ENCODE data around the gene CPT2. TPM values are rescaled to one million over a fixed set of nuclear protein-coding genes. Genes with fewer than 3 reads are reported as not detected.
A peak's percentile ranks its signal among the peaks of the same experiment; 100 is the strongest.
"Not testable (repeated sequence)": the region's sequence is repeated elsewhere in the genome, so short reads cannot be mapped to it uniquely, and the experiment has no call there.

The CPT2 gene
- total RNA-seq, 1 experiment from 2014 or later, result 23.8 TPM

DNA sequence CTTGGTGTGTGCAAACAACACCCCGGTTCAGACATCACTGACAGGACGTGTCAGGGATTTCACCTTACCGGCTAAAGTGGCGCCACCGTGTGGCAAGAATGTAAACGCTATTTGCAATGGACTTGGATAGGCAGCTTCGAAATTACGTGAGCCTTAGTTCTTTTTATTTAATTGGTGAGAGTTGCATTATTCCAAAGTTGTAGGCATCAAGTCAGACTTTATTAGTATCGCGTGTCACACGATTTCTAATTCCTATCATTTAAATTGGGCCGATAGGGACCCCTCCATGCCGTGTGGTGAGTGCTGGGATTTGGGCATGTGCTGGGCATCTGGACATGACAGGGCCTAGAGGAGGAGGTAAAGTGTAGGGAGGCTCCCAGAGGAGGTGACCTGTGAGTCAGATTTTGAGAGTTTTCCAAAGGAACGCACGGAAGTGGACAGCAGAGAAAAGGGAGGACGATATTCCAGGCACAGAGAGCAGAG, 14.5 kb upstream of the CPT2 start:
- peak; percentile 64 for DNase-seq (ENCODE audit: low read depth)

DNA sequence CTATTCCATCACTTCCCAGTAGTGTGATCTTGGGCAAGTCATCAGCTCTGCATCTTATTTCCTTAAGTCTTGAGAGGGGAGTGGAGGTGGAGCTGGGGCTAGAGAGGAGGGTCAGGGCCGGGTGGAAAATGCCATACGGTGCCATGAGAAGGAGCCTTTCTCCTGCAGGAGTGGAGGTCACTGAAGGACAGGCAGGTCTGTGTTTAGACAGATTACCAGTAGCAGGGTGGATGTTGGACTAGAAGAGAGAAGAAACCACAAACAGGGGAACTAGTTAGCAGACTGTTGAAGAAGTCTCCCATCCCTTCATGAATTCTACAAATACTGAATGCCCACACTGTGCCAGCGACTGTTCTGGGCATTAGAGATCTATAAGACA, 13.9 kb upstream of the CPT2 start:
- no peak for DNase-seq (ENCODE audit: low read depth)

DNA sequence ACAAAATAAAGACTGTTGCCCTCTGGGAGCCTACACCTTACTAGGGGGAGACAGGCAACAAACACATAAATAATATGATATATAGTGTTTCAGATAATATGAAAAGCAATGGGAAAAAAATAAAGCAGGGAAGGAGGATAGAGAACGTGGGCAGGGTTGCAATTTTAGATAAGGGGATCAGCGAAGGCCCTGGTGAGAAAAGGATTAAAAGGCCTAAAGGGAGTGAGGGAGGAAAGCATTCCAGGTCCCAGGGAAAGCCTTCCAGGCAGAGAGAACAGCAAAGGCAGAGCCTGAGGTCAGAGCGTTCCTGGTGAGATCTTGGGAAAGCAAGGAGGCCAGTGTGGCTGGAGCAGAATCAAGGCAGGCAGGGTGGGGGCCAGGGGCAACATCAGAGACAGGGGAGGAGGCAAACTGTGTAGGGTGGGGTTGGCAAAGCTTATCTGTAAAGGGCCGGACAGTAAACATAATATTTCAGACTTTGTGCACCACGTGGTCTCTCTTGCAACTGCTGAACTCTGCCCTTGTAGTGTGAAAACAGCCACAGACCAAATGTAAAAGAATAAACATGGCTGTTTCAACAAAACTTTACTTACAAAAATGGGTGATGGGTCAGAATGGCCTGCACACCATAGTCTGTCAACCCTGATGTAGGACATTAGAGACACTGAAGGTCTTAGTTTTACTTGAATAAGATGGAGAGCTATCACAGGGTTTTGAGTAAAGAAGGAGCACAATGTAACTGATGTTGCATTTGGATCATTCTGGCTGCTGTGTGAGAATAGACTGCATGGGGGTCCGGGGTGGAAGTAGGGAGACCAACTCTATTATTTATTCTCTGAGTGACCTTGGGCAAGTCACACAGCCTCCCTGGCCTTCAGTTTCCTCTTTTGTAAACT, 13.3 kb upstream of the CPT2 start:
- DNase-seq (ENCODE audit: low read depth), result no peak

DNA sequence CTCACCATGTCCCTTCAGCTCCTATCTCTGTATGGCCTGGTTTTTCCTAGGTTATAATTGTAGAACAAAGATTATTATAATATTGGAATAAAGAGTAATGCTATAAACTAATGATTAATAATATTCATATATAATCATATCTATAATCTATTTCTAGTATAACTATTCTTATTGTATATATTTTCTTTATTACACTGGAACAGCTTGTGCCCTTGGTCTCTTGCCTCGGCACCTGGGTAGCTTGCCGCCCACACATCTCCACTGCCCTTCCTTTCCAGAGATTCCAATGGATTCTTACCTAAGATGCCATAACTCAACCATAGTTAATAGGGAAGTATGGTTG, 10.7 kb upstream of the CPT2 start:
- not testable (repeated sequence) for DNase-seq (ENCODE audit: low read depth)

DNA sequence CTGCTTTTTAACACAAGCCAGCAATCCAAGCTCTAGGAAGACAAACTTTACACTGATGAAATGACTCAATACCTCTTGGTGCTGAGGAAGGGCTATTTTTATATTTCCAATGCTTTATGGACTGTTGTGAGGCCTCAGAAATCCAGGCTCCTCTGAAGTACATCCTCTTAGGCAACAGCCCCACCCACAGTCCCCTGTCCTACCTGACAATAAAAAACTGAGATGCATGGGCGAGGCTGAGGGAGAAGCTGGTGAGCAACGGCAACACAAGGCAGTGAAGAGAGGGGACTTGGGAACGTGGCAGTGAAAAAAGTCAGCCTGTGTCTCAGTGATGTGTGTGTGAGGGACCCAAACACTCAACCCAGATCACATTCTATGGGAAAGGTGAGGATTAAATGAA, 10.1 kb upstream of the CPT2 start:
- DNase-seq (ENCODE audit: low read depth), result no peak

DNA sequence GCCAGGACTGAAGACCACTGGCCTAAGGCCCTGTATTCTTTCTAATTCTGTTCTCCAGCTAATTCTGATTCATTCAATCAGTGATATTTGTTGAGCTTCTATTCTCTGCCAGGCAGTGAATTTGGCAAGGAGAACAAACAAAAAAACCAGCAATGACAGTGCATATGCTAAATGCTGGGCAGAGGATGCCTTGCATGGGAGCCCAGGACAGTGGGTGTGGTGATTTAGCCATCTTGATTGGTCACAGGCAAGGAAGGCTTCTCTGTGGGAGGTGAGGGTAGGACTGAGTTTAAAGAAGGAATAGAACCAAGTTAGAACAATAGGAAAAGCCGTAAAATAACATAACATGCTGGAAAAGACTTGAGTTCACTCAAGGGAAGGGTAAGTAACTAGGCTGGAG, 9.2 kb upstream of the CPT2 start:
- DNase-seq (ENCODE audit: low read depth), result no peak

DNA sequence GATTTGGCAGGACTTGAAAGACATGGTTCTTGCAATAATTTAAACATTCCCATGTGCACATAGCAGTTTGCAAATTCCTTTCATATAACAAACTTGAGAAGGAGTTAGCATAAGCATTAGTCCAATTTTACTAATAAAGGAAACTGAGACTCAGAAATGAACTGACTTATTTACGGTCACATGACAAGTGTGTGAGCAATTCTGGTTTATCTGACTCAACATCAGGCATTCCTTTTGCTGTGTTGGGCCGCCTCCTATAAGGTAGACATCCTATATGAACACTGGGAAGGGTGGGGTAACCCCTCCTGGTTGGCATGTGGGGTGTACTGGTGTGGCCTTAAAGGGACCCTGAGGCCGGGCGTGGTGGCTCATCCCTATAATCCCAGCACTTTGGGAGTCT, 8.5 kb upstream of the CPT2 start:
- DNase-seq (ENCODE audit: low read depth), result no peak

DNA sequence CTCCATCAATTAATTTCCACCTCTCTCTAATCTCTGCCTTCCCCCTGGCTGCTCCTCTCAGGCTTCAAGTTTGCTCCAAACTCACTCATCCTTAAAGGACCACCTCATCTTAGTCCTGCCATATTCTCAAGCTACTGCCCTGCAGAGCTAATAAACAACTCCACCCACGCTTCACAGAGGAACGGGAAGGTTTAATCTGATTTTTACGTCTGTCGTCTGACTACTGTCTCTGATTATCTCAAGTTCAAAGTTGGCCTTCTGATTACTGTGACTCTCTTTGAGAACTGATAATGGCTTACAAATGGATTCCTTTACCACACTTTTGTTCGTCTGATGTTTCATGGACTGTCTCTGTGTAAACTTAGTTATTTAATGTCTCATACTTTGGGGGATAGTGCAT, 7.6 kb upstream of the CPT2 start:
- no peak for DNase-seq (ENCODE audit: low read depth)

DNA sequence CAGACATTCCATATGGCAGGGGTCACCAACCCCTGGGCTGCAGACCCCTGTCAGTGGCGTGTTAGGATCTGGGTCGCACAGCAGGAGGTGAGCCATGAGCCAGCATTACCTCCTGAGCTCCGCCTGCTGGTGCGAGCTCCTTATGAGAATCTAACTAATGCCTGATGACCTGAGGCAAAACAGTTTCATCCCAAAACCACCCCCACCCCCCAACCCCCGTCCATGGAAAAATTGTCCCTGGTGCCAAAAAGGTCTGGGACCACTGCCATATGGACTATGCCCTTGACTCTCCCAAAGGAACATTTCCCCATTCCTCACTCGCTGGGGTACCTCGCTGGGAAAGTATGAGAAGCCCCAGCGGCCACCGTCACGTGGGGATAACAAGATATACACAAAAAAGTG, 6.4 kb upstream of the CPT2 start:
- no peak for DNase-seq (ENCODE audit: low read depth)

DNA sequence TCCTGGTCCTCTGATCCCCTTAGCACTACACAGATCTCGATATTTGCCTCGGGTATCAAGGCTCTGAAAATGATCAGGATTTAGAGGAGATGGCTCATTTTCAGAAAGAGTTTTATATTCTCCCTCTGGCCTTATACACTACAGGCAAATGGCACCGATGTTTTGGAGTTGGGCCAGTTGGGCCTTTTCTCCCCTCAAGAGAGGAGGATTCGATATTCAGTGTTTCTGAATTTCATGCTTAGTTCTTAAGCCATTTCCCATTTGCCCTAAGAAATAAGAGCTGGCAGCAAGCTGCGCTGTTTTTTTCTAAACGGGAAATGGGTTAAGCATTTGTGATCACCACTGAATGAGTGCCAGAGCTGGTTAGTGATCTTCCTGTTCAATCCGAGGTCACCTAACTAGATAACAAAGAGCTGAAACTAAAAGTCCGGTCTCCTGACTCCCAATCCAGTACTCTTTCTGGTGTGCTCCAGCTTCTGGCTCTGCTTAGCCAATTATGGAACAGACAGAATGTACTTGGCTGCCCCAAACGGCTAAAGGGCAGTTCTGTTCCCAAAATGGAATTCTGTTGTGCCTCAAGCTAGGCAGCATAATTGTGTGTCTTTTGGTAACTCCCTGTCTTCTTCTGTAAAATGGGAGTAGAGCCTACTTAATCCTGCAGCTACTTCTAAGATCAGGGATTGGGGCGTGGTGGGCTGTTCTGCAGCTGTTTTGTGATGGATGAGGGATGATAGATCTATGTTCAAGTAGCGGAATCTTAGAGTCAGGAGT, 1.2 kb upstream of the CPT2 start:
- no peak for DNase-seq (ENCODE audit: low read depth)

DNA sequence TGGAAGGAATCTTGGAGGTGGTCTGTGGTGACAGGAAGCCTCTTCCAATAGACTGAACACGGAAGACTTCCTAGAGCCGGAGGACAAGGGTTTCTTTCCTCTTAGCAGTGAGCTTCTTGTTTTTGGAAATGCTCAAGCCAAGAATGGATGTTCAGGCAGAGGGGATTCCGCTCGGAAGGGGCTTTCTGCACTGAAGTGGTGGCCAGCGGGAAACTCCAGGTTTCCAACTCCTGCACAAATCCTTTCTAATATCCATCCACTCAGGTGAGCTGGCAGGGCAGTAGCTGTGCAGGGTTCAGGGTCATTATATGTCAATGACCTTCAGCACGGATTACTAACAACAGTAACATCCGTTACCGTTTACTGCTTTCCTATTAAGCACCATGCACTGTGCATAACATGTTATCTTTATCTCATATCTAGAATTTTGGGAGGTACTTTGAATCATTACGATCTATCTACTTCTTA, 573 bp upstream of the CPT2 start:
- no peak for DNase-seq (ENCODE audit: low read depth)

DNA sequence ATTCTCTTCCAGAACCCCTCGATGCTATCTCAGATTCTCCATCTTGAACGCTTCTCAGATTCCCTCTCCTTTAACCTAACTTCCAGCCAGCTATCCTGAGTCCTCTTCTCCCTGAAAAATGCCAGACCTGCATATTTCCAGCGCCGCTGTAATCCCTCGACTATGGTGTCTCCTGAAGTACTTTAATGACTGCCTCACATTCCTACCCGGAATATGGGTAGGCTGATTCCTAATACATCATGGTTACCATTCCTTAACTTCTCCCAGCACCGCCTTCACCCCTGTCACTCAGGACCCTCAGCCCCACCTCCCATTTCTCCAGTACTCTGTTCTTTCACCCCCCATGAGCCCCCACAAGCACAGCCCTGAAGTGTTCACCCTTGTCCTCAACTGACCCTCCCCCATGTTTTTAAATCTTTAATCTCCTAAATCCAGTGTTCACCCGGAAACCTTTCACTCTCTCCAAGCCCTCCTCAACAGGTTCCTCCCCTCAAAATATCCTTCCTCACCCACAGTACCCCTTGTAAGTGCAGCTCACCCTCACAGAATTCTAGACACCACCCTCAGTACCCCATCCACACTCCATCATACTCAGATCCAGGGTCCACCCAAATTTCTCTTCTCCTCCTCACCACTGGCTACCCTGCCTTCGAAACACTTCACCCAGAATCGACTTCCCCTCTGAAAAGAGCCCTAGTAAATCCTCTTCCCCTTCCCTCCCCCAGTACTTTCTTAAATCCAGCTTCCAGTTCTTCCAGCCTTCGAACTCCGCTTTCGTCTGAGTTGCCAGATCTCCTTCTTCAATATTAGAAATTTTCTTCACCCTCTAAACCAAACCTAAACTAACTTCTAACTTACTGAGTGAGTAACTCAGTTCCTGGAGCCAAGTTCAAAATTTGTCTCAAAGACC, 922 bp downstream of the CPT2 start:
- DNase-seq (ENCODE audit: low read depth), result no peak

DNA sequence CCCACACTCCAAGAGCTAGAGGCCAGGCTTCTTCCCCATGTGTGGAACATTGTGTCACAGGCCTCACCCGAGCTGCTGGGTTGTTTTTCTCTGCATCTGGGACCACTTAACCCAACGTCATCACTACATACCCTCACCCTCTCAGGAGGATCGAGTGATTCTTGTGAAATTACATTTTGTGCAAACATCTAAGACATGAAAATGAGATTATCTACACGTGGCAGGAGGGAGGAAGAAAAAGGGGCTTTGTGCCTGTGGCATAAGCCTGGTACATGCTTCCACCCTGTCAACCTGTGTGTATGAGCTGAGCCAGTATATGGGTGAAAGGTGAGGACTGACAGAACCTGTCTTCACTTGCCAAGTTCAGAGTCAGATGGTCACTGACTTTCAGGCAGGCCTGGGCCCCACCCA, 1.6 kb downstream of the CPT2 start:
- no peak for DNase-seq (ENCODE audit: low read depth)

DNA sequence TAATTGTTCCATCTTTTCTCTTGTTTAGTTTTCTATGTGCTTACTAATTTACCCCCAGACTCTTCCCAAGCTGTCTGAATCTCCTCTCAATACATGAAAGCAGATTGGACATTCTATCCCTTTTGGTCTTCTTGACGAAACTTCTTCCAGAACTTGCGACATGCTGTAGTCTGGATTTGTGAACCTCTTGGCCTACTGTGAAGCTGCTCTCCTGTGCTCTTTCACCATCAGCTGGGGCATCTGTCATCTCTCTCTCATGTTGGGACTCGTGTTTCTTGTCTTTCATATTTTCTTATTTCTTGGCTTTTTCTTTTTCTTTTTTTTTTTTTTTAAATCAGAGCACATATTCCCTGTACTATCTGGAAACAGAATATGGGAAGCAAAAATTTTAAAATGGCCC, 6.8 kb downstream of the CPT2 start:
- no peak for DNase-seq (ENCODE audit: low read depth)

DNA sequence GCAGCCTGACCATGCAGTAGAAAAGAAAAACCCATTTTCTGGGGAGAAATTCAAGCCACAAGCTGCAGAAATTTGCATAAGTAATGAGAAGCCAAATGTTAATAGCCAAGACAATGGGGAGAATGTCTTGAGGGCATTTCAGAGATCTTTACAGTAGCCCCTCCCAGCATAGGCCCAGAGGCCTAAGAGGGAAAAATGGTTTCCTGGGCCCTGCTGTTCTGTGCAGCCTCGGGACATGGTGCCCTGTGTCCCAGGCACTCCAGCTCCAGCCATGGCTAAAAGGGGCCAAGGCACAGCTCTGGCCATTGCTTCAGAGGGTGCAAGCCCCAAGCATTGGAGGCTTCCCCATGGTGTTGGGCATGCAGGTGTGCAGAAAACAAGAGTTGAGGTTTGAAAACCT, 8.9 kb downstream of the CPT2 start:
- DNase-seq (ENCODE audit: low read depth), result not testable (repeated sequence)

DNA sequence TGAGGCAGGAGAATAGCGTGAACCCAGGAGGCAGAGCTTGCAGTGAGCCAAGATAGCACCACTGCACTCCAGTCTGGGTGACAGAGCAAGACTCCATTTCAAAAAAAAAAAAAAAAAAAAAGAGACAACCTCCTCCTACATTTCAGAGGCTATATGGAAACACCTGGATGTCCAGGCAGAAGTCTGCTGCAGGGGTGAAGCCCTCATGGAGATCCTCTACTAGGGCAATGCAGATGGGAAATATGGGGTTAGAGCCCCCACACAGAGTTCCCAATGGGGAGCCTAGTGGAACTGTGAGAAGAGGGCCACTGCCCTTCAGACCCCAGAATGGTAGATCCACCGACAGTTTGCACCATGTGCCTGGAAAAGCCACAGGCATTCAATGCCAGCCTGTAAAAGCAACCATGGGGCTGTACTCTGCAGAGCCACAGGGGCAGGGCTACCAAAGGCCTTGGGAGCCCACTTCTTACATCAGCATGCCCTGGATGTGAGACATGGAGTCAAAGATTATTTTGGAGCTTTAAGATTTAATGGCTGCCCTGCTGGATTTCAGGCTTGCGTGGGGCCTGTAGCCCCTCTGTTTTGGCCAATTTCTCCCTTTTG, 9.6 kb downstream of the CPT2 start:
- DNase-seq (ENCODE audit: low read depth), result not testable (repeated sequence)

DNA sequence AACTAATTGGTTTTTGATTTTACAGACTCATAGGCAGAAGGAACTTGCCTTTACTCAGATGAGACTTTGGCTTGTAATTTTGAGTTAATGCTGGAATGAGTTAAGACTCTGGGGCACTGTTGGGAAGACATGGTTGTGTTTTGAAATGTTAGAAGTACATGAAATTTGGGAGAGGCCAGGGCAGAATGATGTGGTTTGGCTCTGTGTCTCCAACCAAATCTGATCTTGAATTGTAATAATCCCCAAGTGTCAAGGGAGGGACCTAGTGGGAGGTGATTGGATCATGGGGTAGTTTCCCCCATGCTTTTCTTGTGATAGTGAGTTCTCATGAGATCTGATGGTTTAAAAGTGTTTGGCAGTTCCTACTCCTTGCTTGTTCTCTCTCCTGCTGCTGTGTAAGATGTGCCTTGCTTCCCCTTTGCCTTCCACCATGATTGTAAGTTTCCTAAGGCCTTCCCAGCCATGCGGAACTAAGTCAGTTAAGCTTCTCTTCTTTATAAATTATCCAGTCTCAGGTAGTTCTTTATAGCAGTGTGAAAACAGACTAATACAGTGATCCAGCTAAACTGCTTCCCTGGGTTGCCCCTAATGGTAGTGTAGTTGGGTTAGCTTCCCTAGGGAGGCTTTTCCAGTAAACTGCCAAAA, 10.2 kb downstream of the CPT2 start:
- no peak for DNase-seq (ENCODE audit: low read depth)

DNA sequence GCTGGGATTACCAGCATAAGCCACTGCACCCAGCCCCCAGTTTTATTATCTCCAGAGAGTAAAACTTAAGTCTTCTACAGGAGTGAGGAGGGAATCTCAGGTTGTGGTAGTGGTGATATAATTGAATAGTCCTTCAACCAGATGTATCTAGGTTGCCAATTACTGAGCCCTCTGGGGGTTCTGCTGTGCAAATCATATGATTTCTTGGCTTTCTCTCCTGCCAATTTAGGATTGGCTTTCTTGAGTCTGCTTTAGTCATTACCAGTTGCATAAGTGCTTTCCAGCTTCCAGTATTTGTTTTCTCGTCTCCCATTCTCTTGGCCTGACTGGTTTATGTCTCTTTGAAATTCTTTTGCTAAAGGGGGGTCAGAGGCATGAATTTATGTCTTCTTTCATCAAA, 11.1 kb downstream of the CPT2 start:
- no peak for DNase-seq (ENCODE audit: low read depth)

DNA sequence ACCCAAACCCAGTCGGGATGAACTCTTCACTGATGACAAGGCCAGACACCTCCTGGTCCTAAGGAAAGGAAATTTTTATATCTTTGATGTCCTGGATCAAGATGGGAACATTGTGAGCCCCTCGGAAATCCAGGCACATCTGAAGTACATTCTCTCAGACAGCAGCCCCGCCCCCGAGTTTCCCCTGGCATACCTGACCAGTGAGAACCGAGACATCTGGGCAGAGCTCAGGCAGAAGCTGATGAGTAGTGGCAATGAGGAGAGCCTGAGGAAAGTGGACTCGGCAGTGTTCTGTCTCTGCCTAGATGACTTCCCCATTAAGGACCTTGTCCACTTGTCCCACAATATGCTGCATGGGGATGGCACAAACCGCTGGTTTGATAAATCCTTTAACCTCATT, 13.7 kb downstream of the CPT2 start:
- no peak for DNase-seq (ENCODE audit: low read depth)

DNA sequence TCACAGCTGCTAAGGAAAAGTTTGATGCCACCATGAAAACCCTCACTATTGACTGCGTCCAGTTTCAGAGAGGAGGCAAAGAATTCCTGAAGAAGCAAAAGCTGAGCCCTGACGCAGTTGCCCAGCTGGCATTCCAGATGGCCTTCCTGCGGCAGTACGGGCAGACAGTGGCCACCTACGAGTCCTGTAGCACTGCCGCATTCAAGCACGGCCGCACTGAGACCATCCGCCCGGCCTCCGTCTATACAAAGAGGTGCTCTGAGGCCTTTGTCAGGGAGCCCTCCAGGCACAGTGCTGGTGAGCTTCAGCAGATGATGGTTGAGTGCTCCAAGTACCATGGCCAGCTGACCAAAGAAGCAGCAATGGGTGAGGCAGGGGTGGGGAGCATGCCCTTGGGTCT, 14.3 kb downstream of the CPT2 start:
- DNase-seq (ENCODE audit: low read depth), result no peak
